SK-N-SH (cell line): ENCODE measurements around the gene EAF1. TPM values are rescaled to one million over a fixed set of nuclear protein-coding genes. Genes with fewer than 3 reads are reported as not detected.

ENCODE experiments used
- CTCF ChIA-PET: fragments of 300-600, 350-600 bp; formaldehyde crosslinking; extraction: SDS; loops from one replicate; lab custom pipeline; 2021; lab: Yijun Ruan, JAX
- POLR2A ChIA-PET: fragments of 350-600 bp; sonication (Branson Sonifier 250); formaldehyde crosslinking; extraction: SDS; loops from one replicate; lab custom pipeline; 2020; ENCODE audit warnings: antibody characterized with exemption, inconsistent platforms; lab: Yijun Ruan, JAX
- DNase-seq: peaks from one replicate; pipeline ENCODE4 v3.0.0; 2012
- H2AFZ ChIP-seq: fragments of 200-600 bp; sonication (generic); 2 replicates; pipeline ENCODE4 v1.8.1; 2016; ENCODE audit warnings: antibody characterized with exemption, mild to moderate bottlenecking, low read depth
- H3F3A ChIP-seq: fragments of 200-600 bp; sonication (generic); replicated peaks from 2 replicates; pipeline ENCODE3; 2016; ENCODE audit warnings: antibody characterized with exemption, mild to moderate bottlenecking; ENCODE audit not compliant: insufficient read depth
- H3K27ac ChIP-seq, 2 experiments: fragments of 200-500 bp in 1 of 2; fragments of 200-600 bp in 1 of 2; sonication (Bioruptor generic) in 1 of 2; sonication (generic), shearing (Covaris generic) in 1 of 2; 2 replicates each; pipeline versions ENCODE4 v1.5.1 to v1.6.1; 2014 to 2016; ENCODE audit warnings: low read depth in 2 of 2, inconsistent platforms in 1 of 2, low read length in 1 of 2, mild to moderate bottlenecking in 1 of 2, mixed read lengths in 1 of 2
- H3K27me3 ChIP-seq: fragments of 200-600 bp; sonication (generic), shearing (Covaris generic); 2 replicates; pipeline ENCODE4 v1.6.1; 2016; ENCODE audit warnings: mixed run types; ENCODE audit not compliant: insufficient read depth
- H3K36me3 ChIP-seq, 2 experiments: fragments of 200-500 bp in 1 of 2; fragments of 200-600 bp in 1 of 2; sonication (Bioruptor generic) in 1 of 2; sonication (generic) in 1 of 2; replicated peaks in 1 of 2; 2 replicates each; pipeline versions ENCODE3 to v1.5.1; 2014 to 2016; ENCODE audit warnings: low read length in 1 of 2, mild to moderate bottlenecking in 1 of 2; ENCODE audit not compliant: insufficient read depth in 2 of 2, control insufficient read depth in 1 of 2
- H3K4me1 ChIP-seq, 2 experiments: fragments of 200-500 bp in 1 of 2; fragments of 200-600 bp in 1 of 2; sonication (Bioruptor generic) in 1 of 2; sonication (generic), shearing (Covaris generic) in 1 of 2; 2 replicates each; pipeline versions ENCODE4 v1.5.1 to v1.6.1; 2014 to 2016; ENCODE audit warnings: low read depth in 1 of 2, low read length in 1 of 2, mixed run types in 1 of 2; ENCODE audit not compliant: insufficient read depth in 2 of 2, control insufficient read depth in 1 of 2
- H3K4me2 ChIP-seq: fragments of 200-600 bp; sonication (generic), shearing (Covaris generic); 2 replicates; pipeline ENCODE4 v1.6.1; 2017; ENCODE audit warnings: mixed run types
- H3K4me3 ChIP-seq, 2 experiments: fragments of 200-500 bp in 1 of 2; fragments of 200-600 bp in 1 of 2; sonication (Bioruptor generic) in 1 of 2; sonication (generic), shearing (Covaris generic) in 1 of 2; 2 replicates each; pipeline versions ENCODE4 v1.5.1 to v1.8.1; 2014 to 2016; ENCODE audit warnings: low read depth in 2 of 2, inconsistent platforms in 1 of 2, low read length in 1 of 2, mild to moderate bottlenecking in 1 of 2, mixed read lengths in 1 of 2, moderate library complexity in 1 of 2
- H3K79me2 ChIP-seq: fragments of 200-600 bp; sonication (generic); 2 replicates; pipeline ENCODE4 v1.8.1; 2017; ENCODE audit warnings: mild to moderate bottlenecking; ENCODE audit not compliant: insufficient read depth
- H3K9ac ChIP-seq: fragments of 200-600 bp; sonication (generic); 2 replicates; pipeline ENCODE4 v1.6.1; 2017; ENCODE audit warnings: mixed run types
- H3K9me2 ChIP-seq: fragments of 200-600 bp; sonication (generic); 2 replicates; pipeline ENCODE4 v1.6.1; 2017; ENCODE audit warnings: mixed run types
- H3K9me3 ChIP-seq: fragments of 200-600 bp; sonication (generic); 2 replicates; pipeline ENCODE4 v1.6.1; 2017; ENCODE audit warnings: mixed run types, mild to moderate bottlenecking, moderate library complexity
- H4K20me1 ChIP-seq: fragments of 200-600 bp; sonication (generic); 2 replicates; pipeline ENCODE4 v1.6.1; 2017; ENCODE audit warnings: mild to moderate bottlenecking, mixed run types; ENCODE audit not compliant: insufficient read depth
- CHD2 ChIP-seq: fragments of 150-350 bp; IDR thresholded peaks from 2 replicates; pipeline ENCODE4 v1.6.1; 2018; ENCODE audit warnings: low read length; ENCODE audit not compliant: partially characterized antibody
- CTCF ChIP-seq: fragments of 200-600 bp; sonication (generic); IDR thresholded peaks from 2 replicates; pipeline ENCODE4 v1.6.1; 2017; ENCODE audit warnings: antibody characterized with exemption, mild to moderate bottlenecking, moderate library complexity
- EZH2phosphoT487 ChIP-seq: fragments of 200-600 bp; sonication (generic); IDR thresholded peaks from 2 replicates; pipeline ENCODE4 v1.6.1; 2017; ENCODE audit warnings: low read depth, mixed run types, mild to moderate bottlenecking, antibody characterized with exemption, moderate library complexity, borderline replicate concordance
- FOSL2 ChIP-seq: IDR thresholded peaks from 2 replicates; pipeline ENCODE4 v1.4.0; 2012; ENCODE audit warnings: low read depth, mild to moderate bottlenecking, moderate library complexity, borderline replicate concordance
- GATA2 ChIP-seq: sonication (generic); formaldehyde crosslinking; IDR thresholded peaks from 2 replicates; pipeline ENCODE4 v1.5.0; 2020; ENCODE audit warnings: mild to moderate bottlenecking, missing genetic modification reagents
- IRF3 ChIP-seq: fragments of 150-350 bp; IDR thresholded peaks from 2 replicates; pipeline ENCODE4 v1.6.1; 2016; ENCODE audit warnings: mild to moderate bottlenecking, low read depth, low read length
- NRF1 ChIP-seq: IDR thresholded peaks from 2 replicates; pipeline ENCODE4 v1.6.1; 2012; ENCODE audit warnings: low read depth, mild to moderate bottlenecking, low read length
- PBX3 ChIP-seq: IDR thresholded peaks from 2 replicates; pipeline ENCODE4; 2012
- REST ChIP-seq: IDR thresholded peaks from 2 replicates; pipeline ENCODE4 v1.6.1; 2012; ENCODE audit warnings: mild to moderate bottlenecking, low read depth, low read length, moderate library complexity
- RXRA ChIP-seq: IDR thresholded peaks from 2 replicates; pipeline ENCODE4 v1.4.0; 2012; ENCODE audit warnings: low read depth, mild to moderate bottlenecking, borderline replicate concordance
- SMC3 ChIP-seq: IDR thresholded peaks from 2 replicates; pipeline ENCODE4 v1.6.1; 2012; ENCODE audit warnings: low read depth, low read length, improper control_type of control experiment
- TAF1 ChIP-seq: IDR thresholded peaks from 2 replicates; pipeline ENCODE4 v1.6.1; 2012; ENCODE audit warnings: low read depth, mild to moderate bottlenecking, low read length, moderate library complexity, borderline replicate concordance
- TCF12 ChIP-seq: IDR thresholded peaks from 2 replicates; pipeline ENCODE4 v1.4.0; 2012
- TEAD4 ChIP-seq: IDR thresholded peaks from 2 replicates; pipeline ENCODE4 v1.4.0; 2012; ENCODE audit warnings: mild to moderate bottlenecking, borderline replicate concordance; ENCODE audit not compliant: insufficient read depth
- USF1 ChIP-seq: IDR thresholded peaks from 2 replicates; pipeline ENCODE4 v1.4.0; 2012; ENCODE audit warnings: low read depth, borderline replicate concordance
- YY1 ChIP-seq: IDR thresholded peaks from 2 replicates; pipeline ENCODE4 v1.4.0; 2012; ENCODE audit warnings: low read depth, mild to moderate bottlenecking
- WGBS: methylation state at CpG from one replicate; pipeline ENCODE4 v1.1.6; 2017; ENCODE audit warnings: low lambda C conversion rate; 5-methylcytosine and 5-hydroxymethylcytosine counted together
- polyA plus RNA-seq, 3 experiments: library from polyadenylated mRNA; depleted of rRNA; stranded (reverse); fragments of >200 nt; gene quantifications; 2 replicates each; pipeline ENCODE4 v1.2.3, GENCODE V29; 2012

Gene EAF1
- polyA plus RNA-seq, 1 of the 3 experiments (the other 2 are of a cell fraction) = 10.0 TPM

GRCh38 chr3:15399970-15400369 lies 27.4 kb upstream of the EAF1 start:
- no peaks in the 10 kb centered on the region for H3K9me2 ChIP-seq
- no peaks in the 10 kb centered on the region for H4K20me1 ChIP-seq
- H3K27me3 ChIP-seq = no peaks in the 10 kb centered on the region
- DNase-seq = no peak
- TF ChIP-seq CTCF (no peak), GATA2 (CRISPR knock-in tag) (no peak), RXRA (no peak), TAF1 (no peak), TEAD4 (no peak), PBX3 (no peak), REST (no peak), SMC3 (no peak), CHD2 (no peak), USF1 (no peak), NRF1 (no peak), EZH2phosphoT487 (no peak), TCF12 (no peak), FOSL2 (no peak), IRF3 (no peak), YY1 (no peak)
- H3K4me1 ChIP-seq = no peaks in the 10 kb centered on the region
- H3F3A ChIP-seq = peaks cover 4% of the 10 kb centered on the region
- H3K9ac ChIP-seq = no peak overlapping the region
- H3K27ac ChIP-seq = no peak overlapping the region
- ChIA-PET CTCF (interaction anchor here (0.8 to 2.8 kb wide), 3 partner anchors 132 to 197 kb away, joined by 3 to 18 read pairs (median 8); no protein-coding TSS in a partner anchor), POLR2A (no interaction called here)
- 91% methylated on average over 5 of the region's 5 CpGs for WGBS
- no peak overlapping the region for H2AFZ ChIP-seq
- H3K4me3 ChIP-seq = no peak overlapping the region
- H3K9me3 ChIP-seq = no peaks in the 10 kb centered on the region
- no peaks in the 10 kb centered on the region for H3K36me3 ChIP-seq
- no peak overlapping the region for H3K4me2 ChIP-seq
- no peaks in the 10 kb centered on the region for H3K79me2 ChIP-seq
